HepG2 (cell line): ENCODE results near the gene PADI2. TPM values are rescaled to one million over a fixed set of nuclear protein-coding genes. Genes with fewer than 3 reads are reported as not detected.

Experiments used
- ATAC-seq: fragments of 200-7000 bp; cut with Tn5 transposase; 3 replicates; pipeline ENCODE4 v1.9.1; 2020; ENCODE audit warnings: mild to moderate bottlenecking, moderate library complexity
- BruUV-seq: library from RNA; stranded (reverse); fragments of 400-500 nt; replicated peaks from 2 replicates; lab custom pipeline; 2021; lab: Mats Ljungman, UMichigan
- CTCF ChIA-PET: fragments of 300-600 bp; formaldehyde crosslinking; extraction: SDS; loops from one replicate; lab custom pipeline; 2021; ENCODE audit warnings: low total read pairs, inconsistent platforms, low intra/inter-chr PET ratio; lab: Yijun Ruan, JAX
- POLR2A ChIA-PET: fragments of 350-600 bp; sonication (Branson Sonifier 250); formaldehyde crosslinking; loops from one replicate; lab custom pipeline; 2020; ENCODE audit warnings: antibody characterized with exemption, inconsistent platforms; lab: Yijun Ruan, JAX
- DNase-seq: peaks from one replicate; pipeline ENCODE4 v3.0.0-alpha.2; 2015; ENCODE audit warnings: low spot score
- FAIRE-seq: peaks from 3 replicates; lab custom pipeline; 2011; peaks lifted over from hg19 to GRCh38; lab: Jason Lieb, UNC
- H2AFZ ChIP-seq: one replicate; pipeline ENCODE4 v1.6.1; 2011; ENCODE audit warnings: low read length, inconsistent platforms
- H3K27ac ChIP-seq: fragments of 300-600 bp; 3 replicates; pipeline ENCODE4 v1.8.0; 2011; ENCODE audit warnings: mixed run types, mild to moderate bottlenecking, mixed read lengths, low read length, inconsistent platforms; ENCODE audit not compliant: insufficient read depth; ENCODE audit errors: extremely low read length
- H3K27me3 ChIP-seq, 2 experiments: fragments of 200-600 bp in 1 of 2; 2 replicates in 1 of 2; 3 replicates in 1 of 2; pipeline versions ENCODE4 v1.6.0 to v1.8.0; 2011; ENCODE audit warnings: low read length in 2 of 2, mild to moderate bottlenecking in 2 of 2, moderate library complexity in 2 of 2, inconsistent platforms in 1 of 2; ENCODE audit not compliant: insufficient read depth in 2 of 2, control insufficient read depth in 1 of 2
- H3K36me3 ChIP-seq, 2 experiments: fragments of 200-600 bp in 1 of 2; replicated peaks in 1 of 2; 2 replicates in 1 of 2; 3 replicates in 1 of 2; pipeline versions ENCODE4 v1.5.1 to v1.8.0; 2011; ENCODE audit warnings: low read length in 2 of 2, inconsistent platforms in 1 of 2; ENCODE audit not compliant: insufficient read depth in 2 of 2, control insufficient read depth in 1 of 2
- H3K4me1 ChIP-seq: 2 replicates; pipeline ENCODE4 v1.5.1; 2012; ENCODE audit warnings: low read length, inconsistent platforms; ENCODE audit not compliant: insufficient read depth
- H3K4me2 ChIP-seq: 2 replicates; pipeline ENCODE4 v1.6.0; 2011; ENCODE audit warnings: low read depth, low read length, inconsistent platforms
- H3K4me3 ChIP-seq, 3 experiments: fragments of 200-600 bp in 1 of 3; sonication (generic), shearing (Covaris generic) in 1 of 3; replicated peaks in 1 of 3; 2 replicates each; pipeline ENCODE4 v1.5.1; 2011 to 2016; ENCODE audit warnings: low read length in 3 of 3, inconsistent platforms in 2 of 3, low read depth in 2 of 3, mild to moderate bottlenecking in 2 of 3, control low read depth in 1 of 3, mixed read lengths in 1 of 3; ENCODE audit not compliant: insufficient read depth in 1 of 3
- H3K79me2 ChIP-seq: one replicate; pipeline ENCODE4 v1.6.1; 2011; ENCODE audit warnings: low read length, inconsistent platforms; ENCODE audit not compliant: insufficient read depth
- H3K9ac ChIP-seq: 2 replicates; pipeline ENCODE4 v1.6.0; 2011; ENCODE audit warnings: mild to moderate bottlenecking, low read depth, low read length, inconsistent platforms; ENCODE audit not compliant: insufficient read depth
- H3K9me3 ChIP-seq: 2 replicates; pipeline ENCODE4 v1.5.1; 2012; ENCODE audit warnings: mild to moderate bottlenecking, low read length
- H4K20me1 ChIP-seq: 2 replicates; pipeline ENCODE4 v1.6.0; 2011; ENCODE audit warnings: inconsistent platforms, mild to moderate bottlenecking, low read length, moderate library complexity; ENCODE audit not compliant: insufficient read depth
- BHLHE40 ChIP-seq: IDR thresholded peaks from 2 replicates; pipeline ENCODE4 v1.6.1; 2011; ENCODE audit warnings: low read length, improper control_type of control experiment
- FOXP1 ChIP-seq, 2 experiments: fragments of 450-650 bp in 1 of 2; IDR thresholded peaks; 2 replicates each; pipeline ENCODE4 v1.6.1; 2017 to 2018; ENCODE audit warnings: antibody characterized with exemption in 1 of 2
- MTA1 ChIP-seq: sonication (generic); formaldehyde crosslinking; IDR thresholded peaks from 2 replicates; pipeline ENCODE4 v1.4.0; 2020; ENCODE audit warnings: missing genetic modification reagents, mild to moderate bottlenecking, borderline replicate concordance
- STAT5B ChIP-seq: sonication (generic); formaldehyde crosslinking; IDR thresholded peaks from 2 replicates; pipeline ENCODE4 v1.4.0; 2020; ENCODE audit warnings: missing genetic modification reagents
- ZNF235 ChIP-seq: sonication (generic); formaldehyde crosslinking; IDR thresholded peaks from 2 replicates; pipeline ENCODE4 v1.8.1; 2023; ENCODE audit warnings: mild to moderate bottlenecking, missing genetic modification reagents, borderline replicate concordance
- ZNF34 ChIP-seq: sonication (generic); formaldehyde crosslinking; IDR thresholded peaks from 2 replicates; pipeline ENCODE4 v1.4.0; 2020; ENCODE audit warnings: mild to moderate bottlenecking, missing genetic modification reagents, borderline replicate concordance
- ZNF558 ChIP-seq: sonication (generic); formaldehyde crosslinking; IDR thresholded peaks from 2 replicates; pipeline ENCODE4 v1.9.0; 2022; ENCODE audit warnings: mild to moderate bottlenecking, missing genetic modification reagents, borderline replicate concordance
- ZNF570 ChIP-seq: sonication (generic); formaldehyde crosslinking; IDR thresholded peaks from 2 replicates; pipeline ENCODE4 v1.4.0; 2020; ENCODE audit warnings: mild to moderate bottlenecking, missing genetic modification reagents, borderline replicate concordance
- ZNF773 ChIP-seq: sonication (generic); formaldehyde crosslinking; IDR thresholded peaks from 2 replicates; pipeline ENCODE4 v1.4.0; 2020; ENCODE audit warnings: missing genetic modification reagents, borderline replicate concordance
- WGBS: methylation state at CpG from one replicate; pipeline ENCODE4 v1.1.6; 2017; ENCODE audit warnings: low lambda C conversion rate; 5-methylcytosine and 5-hydroxymethylcytosine counted together
- in situ Hi-C: cut with HindIII; loops from 2 replicates; pipeline ENCODE4 v1.10.0; 2017; ENCODE audit warnings: low pct_unique_long_range_greater_than_20kb; ENCODE audit not compliant: extremely low pct_ligation_motif_present
- intact Hi-C: fragments of 100-400 bp; cut with micrococcal nuclease; formaldehyde crosslinking; loops from one replicate; pipeline ENCODE4 v1.10.0; 2022; ENCODE audit not compliant: unreplicated experiment
- polyA plus RNA-seq, 8 experiments: library from polyadenylated mRNA; depleted of rRNA in 3 of 8; stranded (reverse) in 7 of 8; unstranded in 1 of 8; fragments of >200 nt; fragmentation: Illumina TruSeq in 4 of 8; extraction: Trizol in 4 of 8; gene quantifications; 2 replicates each; pipeline versions ENCODE4 v1.2.1 to v1.2.3, GENCODE V29; 2011 to 2016; ENCODE audit warnings: low read depth in 4 of 8, missing spikeins in 1 of 8, mixed read lengths in 1 of 8; ENCODE audit not compliant: insufficient read depth in 1 of 8
- total RNA-seq, 5 experiments: library from RNA; depleted of rRNA; stranded (reverse); fragments of >200 nt; fragmentation: Illumina TruSeq; extraction: Trizol; gene quantifications; 2 replicates each; pipeline ENCODE4 v1.2.3, GENCODE V29; 2016; ENCODE audit warnings: low read depth in 1 of 5
- TF ChIP-seq, protein P1 (sequence below): IDR thresholded peaks from 2 replicates; pipeline ENCODE4 v1.6.1; 2016; ENCODE audit warnings: low read depth

The PADI2 gene
- total and polyA plus RNA-seq, 2 of the 13 experiments (the other 11 are each of a cell fraction or from before 2014, with no cell fraction given), result not detected

- H4K20me1 ChIP-seq, result no peaks in the 10 kb centered on the region
- no peak overlapping the region for H3K9ac ChIP-seq
- DNase-seq, result no peak
- no peak for TF ChIP-seq STAT5B
- no peak for TF ChIP-seq BHLHE40
- TF ChIP-seq ZNF773, result no peak
- no peak for TF ChIP-seq ZNF570 (CRISPR knock-in tag)
- TF ChIP-seq FOXP1 (IDR thresholded peaks at IDR 0.05), result no peak
- no peak for TF ChIP-seq FOXP1 (CRISPR knock-in tag; IDR thresholded peaks at IDR 0.05)
- no peak for TF ChIP-seq ZNF558 (CRISPR knock-in tag)
- no peak for TF ChIP-seq MTA1 (CRISPR knock-in tag)
- TF ChIP-seq ZNF34 (CRISPR knock-in tag), result no peak
- TF ChIP-seq ZNF235, result no peak
- TF ChIP-seq, protein P1, sequence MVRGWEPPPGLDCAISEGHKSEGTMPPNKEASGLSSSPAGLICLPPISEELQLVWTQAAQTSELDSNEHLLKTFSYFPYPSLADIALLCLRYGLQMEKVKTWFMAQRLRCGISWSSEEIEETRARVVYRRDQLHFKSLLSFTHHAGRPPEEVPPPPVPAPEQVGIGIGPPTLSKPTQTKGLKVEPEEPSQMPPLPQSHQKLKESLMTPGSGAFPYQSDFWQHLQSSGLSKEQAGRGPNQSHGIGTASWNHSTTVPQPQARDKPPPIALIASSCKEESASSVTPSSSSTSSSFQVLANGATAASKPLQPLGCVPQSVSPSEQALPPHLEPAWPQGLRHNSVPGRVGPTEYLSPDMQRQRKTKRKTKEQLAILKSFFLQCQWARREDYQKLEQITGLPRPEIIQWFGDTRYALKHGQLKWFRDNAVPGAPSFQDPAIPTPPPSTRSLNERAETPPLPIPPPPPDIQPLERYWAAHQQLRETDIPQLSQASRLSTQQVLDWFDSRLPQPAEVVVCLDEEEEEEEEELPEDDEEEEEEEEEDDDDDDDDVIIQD, result no peak
- H3K4me3 ChIP-seq, result no peak overlapping the region
- no TSS peak for BruUV-seq
- no peak for ATAC-seq
- H3K27ac ChIP-seq, result no peak overlapping the region
- ChIA-PET POLR2A (no interaction called here), CTCF (no interaction called here)
- H3K9me3 ChIP-seq, result no peaks in the 10 kb centered on the region
- no peaks in the 10 kb centered on the region for H3K4me1 ChIP-seq
- H2AFZ ChIP-seq, result no peak overlapping the region
- no peaks in the 10 kb centered on the region for H3K79me2 ChIP-seq
- H3K27me3 ChIP-seq, result peaks cover 0 to 1% of the 10 kb centered on the region in 2 experiments; a peak in 1 of 5 replicates
- intact Hi-C loops (no loop called here), in situ Hi-C loops (no loop called here)
- 22% methylated on average over 2 of the region's 2 CpGs for WGBS
- FAIRE-seq, result no peak
- H3K4me2 ChIP-seq, result no peak overlapping the region
- no peaks in the 10 kb centered on the region for H3K36me3 ChIP-seq
Observed at GRCh38 chr1:17061892-17062291, 57.4 kb downstream of the PADI2 start.
